NOMO-1 treated with DMSO at 0.1 percent for 48 hours (cell line): ENCODE data around the gene ALG14.

Experiments used
- DNase-seq: peaks from one replicate; lab custom pipeline; 2025; ENCODE audit not compliant: unreplicated experiment; lab: John Stamatoyannopoulos, UW

The ALG14 gene

GRCh38 chr1:94986783-94987182 is 86.0 kb downstream of the ALG14 start:
- no peak for DNase-seq

GRCh38 chr1:94983171-94983739 is 89.5 kb downstream of the ALG14 start:
- DNase-seq, result no peak

- no peak for DNase-seq
These were observed 90.4 kb downstream of the ALG14 start for GRCh38 chr1:94982398-94982797.

- DNase-seq, result no peak
These were observed 91.2 kb downstream of the ALG14 start for GRCh38 chr1:94981575-94981973.

GRCh38 chr1:94980582-94981574 is 91.9 kb downstream of the ALG14 start:
- DNase-seq, result no peak

GRCh38 chr1:94979656-94980581 is 92.8 kb downstream of the ALG14 start:
- DNase-seq, result no peak

- DNase-seq, result no peak
These were observed 93.6 kb downstream of the ALG14 start for GRCh38 chr1:94979131-94979530.

- no peak for DNase-seq
These were observed 94.3 kb downstream of the ALG14 start for GRCh38 chr1:94978401-94978800.

- DNase-seq, result no peak
These were observed 95.7 kb downstream of the ALG14 start for GRCh38 chr1:94976971-94977548.

GRCh38 chr1:94974824-94975223 is 97.9 kb downstream of the ALG14 start:
- no peak for DNase-seq

- no peak for DNase-seq
These were observed 98.5 kb downstream of the ALG14 start for GRCh38 chr1:94974241-94974640.

GRCh38 chr1:94973309-94973922 is 99.3 kb downstream of the ALG14 start:
- no peak for DNase-seq

- DNase-seq, result no peak
These were observed 101.2 kb downstream of the ALG14 start for GRCh38 chr1:94971491-94971924.

- DNase-seq, result no peak
These were observed 102.0 kb downstream of the ALG14 start for GRCh38 chr1:94970783-94971182.

- no peak for DNase-seq
These were observed 103.6 kb downstream of the ALG14 start for GRCh38 chr1:94969137-94969536.

GRCh38 chr1:94966033-94966432 is 106.7 kb downstream of the ALG14 start:
- DNase-seq, result no peak

- no peak for DNase-seq
These were observed 108.9 kb downstream of the ALG14 start for GRCh38 chr1:94963864-94964263.

- peak; percentile 75 for DNase-seq
These were observed 110.1 kb downstream of the ALG14 start for GRCh38 chr1:94962409-94963265.

- DNase-seq, result no peak
These were observed 110.8 kb downstream of the ALG14 start for GRCh38 chr1:94961988-94962387.

GRCh38 chr1:94961582-94961981 is 111.2 kb downstream of the ALG14 start:
- DNase-seq, result no peak
